Liver (tissue), 9 donors: ENCODE data around the gene ACP4. TPM values are rescaled to one million over a fixed set of nuclear protein-coding genes. Genes with fewer than 3 reads are reported as not detected.

Experiments
- DNase-seq: peaks from one replicate; pipeline ENCODE4 v3.0.0-alpha.2; 2017; ENCODE audit warnings: low spot score
- H3K27ac ChIP-seq, 2 donors: one replicate each; pipeline ENCODE4 v1.7.0; 2013; ENCODE audit warnings: inconsistent platforms in 2 of 2, low read length in 2 of 2, control low read depth in 1 of 2, low read depth in 1 of 2, mild to moderate bottlenecking in 1 of 2
- H3K27me3 ChIP-seq, 4 donors: one replicate each; pipeline versions ENCODE4 v1.6.1 to v1.7.0; 2013; ENCODE audit warnings: low read length in 3 of 4, inconsistent platforms in 1 of 4, mild to moderate bottlenecking in 1 of 4, moderate library complexity in 1 of 4; ENCODE audit not compliant: control insufficient read depth in 4 of 4, insufficient read depth in 4 of 4
- H3K36me3 ChIP-seq, 4 donors: one replicate each; pipeline versions ENCODE4 v1.6.1 to v1.7.0; 2013; ENCODE audit warnings: low read length in 3 of 4, mild to moderate bottlenecking in 3 of 4, low read depth in 1 of 4, moderate library complexity in 1 of 4; ENCODE audit not compliant: control insufficient read depth in 4 of 4, insufficient read depth in 3 of 4
- H3K4me1 ChIP-seq, 4 donors: one replicate each; pipeline versions ENCODE4 v1.6.1 to v1.7.0; 2013; ENCODE audit warnings: low read length in 3 of 4, mild to moderate bottlenecking in 3 of 4, moderate library complexity in 1 of 4; ENCODE audit not compliant: control insufficient read depth in 4 of 4, insufficient read depth in 4 of 4
- H3K4me3 ChIP-seq, 3 donors: one replicate each; pipeline versions ENCODE4 v1.6.1 to v1.7.0; 2013; ENCODE audit warnings: low read length in 3 of 3, control low read depth in 1 of 3, low read depth in 1 of 3, mild to moderate bottlenecking in 1 of 3
- H3K9ac ChIP-seq, 2 donors: one replicate each; pipeline ENCODE4 v1.7.0; 2013; ENCODE audit warnings: low read length in 2 of 2, mild to moderate bottlenecking in 2 of 2, moderate library complexity in 2 of 2, control low read depth in 1 of 2, low read depth in 1 of 2
- H3K9me3 ChIP-seq, 4 donors: one replicate each; pipeline versions ENCODE4 v1.6.1 to v1.7.0; 2013; ENCODE audit warnings: low read length in 3 of 4; ENCODE audit not compliant: control insufficient read depth in 4 of 4
- ATF3 ChIP-seq: IDR thresholded peaks from 2 replicates; pipeline ENCODE4 v1.6.1; 2016; ENCODE audit warnings: antibody characterized with exemption
- EGR1 ChIP-seq, 2 donors: IDR thresholded peaks; 2 replicates each; pipeline ENCODE4 v1.6.1; 2016 to 2018; ENCODE audit warnings: antibody characterized with exemption in 2 of 2, low read depth in 2 of 2
- FOXA2 ChIP-seq: IDR thresholded peaks from 2 replicates; pipeline ENCODE4 v1.6.1; 2016; ENCODE audit warnings: antibody characterized with exemption
- GABPA ChIP-seq, 2 donors: IDR thresholded peaks in 1 of 2; conservative IDR thresholded peaks in 1 of 2; 2 replicates each; pipeline ENCODE4 v1.6.1; 2016; ENCODE audit warnings: antibody characterized with exemption in 2 of 2, mild to moderate bottlenecking in 1 of 2, moderate library complexity in 1 of 2
- HNF4G ChIP-seq: IDR thresholded peaks from 2 replicates; pipeline ENCODE4 v1.6.1; 2016; ENCODE audit warnings: antibody characterized with exemption
- JUND ChIP-seq, 2 donors: IDR thresholded peaks; 2 replicates each; pipeline ENCODE4 v1.6.1; 2016; ENCODE audit warnings: antibody characterized with exemption in 2 of 2
- REST ChIP-seq: IDR thresholded peaks from 2 replicates; pipeline ENCODE4 v1.6.1; 2016; ENCODE audit warnings: antibody characterized with exemption, mild to moderate bottlenecking
- RXRA ChIP-seq, 2 donors: IDR thresholded peaks; 2 replicates each; pipeline ENCODE4 v1.6.1; 2017 to 2018; ENCODE audit warnings: antibody characterized with exemption in 2 of 2, mild to moderate bottlenecking in 1 of 2
- SP1 ChIP-seq: IDR thresholded peaks from 2 replicates; pipeline ENCODE4 v1.6.1; 2018; ENCODE audit warnings: antibody characterized with exemption, mild to moderate bottlenecking
- TAF1 ChIP-seq: conservative IDR thresholded peaks from 2 replicates; pipeline ENCODE4 v1.6.1; 2016; ENCODE audit warnings: antibody characterized with exemption, mild to moderate bottlenecking
- YY1 ChIP-seq: IDR thresholded peaks from 2 replicates; pipeline ENCODE4 v1.6.1; 2016; ENCODE audit warnings: antibody characterized with exemption, mild to moderate bottlenecking
- ZBTB33 ChIP-seq: IDR thresholded peaks from 2 replicates; pipeline ENCODE4 v1.6.1; 2016; ENCODE audit warnings: antibody characterized with exemption
- WGBS: extraction: QIAGEN DNeasy Blood & Tissue Kit; methylation state at CpG from one replicate; pipeline ENCODE4 v1.1.7; 2013; 5-methylcytosine and 5-hydroxymethylcytosine counted together
- polyA plus RNA-seq, 2 donors: library from polyadenylated mRNA; stranded (reverse) in 1 of 2; unstranded in 1 of 2; fragments of 200-250 nt in 1 of 2; fragments of >200 nt in 1 of 2; fragmentation: Nextera tagmentation in 1 of 2; extraction: Ambion mirVana in 1 of 2; gene quantifications; one replicate each; pipeline versions ENCODE4 v1.2.1 to v1.2.3, GENCODE V29; 2013 to 2015
- total RNA-seq, 2 donors: library from RNA; depleted of rRNA; stranded (reverse); fragments of >200 nt; gene quantifications; one replicate each; pipeline ENCODE4 v1.2.3, GENCODE V29; 2014
- TF ChIP-seq, protein P1 (sequence below): fragments of 150-350 bp; IDR thresholded peaks from 2 replicates; pipeline ENCODE4 v1.5.1; 2017; ENCODE audit warnings: improper control_type of control experiment, low read depth, low read length; ENCODE audit not compliant: missing input control
- donor health status: healthy.
- donor health status: healthy.
- donor health status: healthy.
- donor health status: healthy.
- donor health status: healthy.

ACP4 gene
- total and polyA plus RNA-seq, 4 donors = 0.06 to 0.19 TPM; not detected in 2

DNA sequence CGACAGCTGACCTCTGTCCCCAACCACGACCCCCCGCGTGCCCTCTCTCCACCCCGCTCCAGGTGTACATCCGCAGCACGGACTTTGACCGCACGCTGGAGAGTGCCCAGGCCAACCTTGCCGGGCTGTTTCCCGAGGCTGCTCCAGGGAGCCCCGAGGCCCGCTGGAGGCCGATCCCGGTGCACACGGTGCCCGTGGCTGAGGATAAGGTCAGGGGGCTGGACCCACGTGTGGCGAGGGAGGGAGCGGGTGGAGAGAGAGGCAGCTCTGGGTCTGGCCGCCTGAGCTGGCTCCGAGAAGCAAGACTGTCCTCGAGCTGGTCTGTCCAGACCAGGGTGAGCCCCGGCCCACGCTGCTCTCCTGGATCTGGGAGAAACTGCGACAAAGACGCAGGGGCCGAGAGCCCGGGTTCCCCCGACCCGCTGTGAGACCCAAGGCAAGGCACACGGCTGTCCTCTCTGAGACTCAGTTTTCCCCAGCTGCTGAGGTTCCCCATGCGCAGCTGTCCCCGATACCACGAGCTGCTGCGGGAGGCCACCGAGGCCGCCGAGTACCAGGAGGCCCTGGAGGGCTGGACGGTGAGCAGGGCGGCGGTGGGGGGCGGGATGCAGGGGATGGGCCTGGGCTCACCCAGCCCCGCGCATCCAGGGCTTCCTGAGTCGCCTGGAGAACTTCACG is 1.5 kb downstream of the ACP4 start:
- no peak for DNase-seq
- Histone ChIP-seq H3K9me3 (no peaks in the 10 kb centered on the region), H3K4me1 (no peaks in the 10 kb centered on the region), H3K9ac (no peak overlapping the region), H3K27me3 (no peaks in the 10 kb centered on the region), H3K4me3 (no peak overlapping the region), H3K27ac (no peak overlapping the region), H3K36me3 (peaks cover 0 to 4% (median 0%) of the 10 kb centered on the region in 4 donors)
- WGBS = 72% methylated on average over 47 of the region's 47 CpGs
- TF ChIP-seq JUND (IDR thresholded peaks at IDR 0.05) (no peak), YY1 (no peak), REST (no peak), FOXA2 (no peak)

DNA sequence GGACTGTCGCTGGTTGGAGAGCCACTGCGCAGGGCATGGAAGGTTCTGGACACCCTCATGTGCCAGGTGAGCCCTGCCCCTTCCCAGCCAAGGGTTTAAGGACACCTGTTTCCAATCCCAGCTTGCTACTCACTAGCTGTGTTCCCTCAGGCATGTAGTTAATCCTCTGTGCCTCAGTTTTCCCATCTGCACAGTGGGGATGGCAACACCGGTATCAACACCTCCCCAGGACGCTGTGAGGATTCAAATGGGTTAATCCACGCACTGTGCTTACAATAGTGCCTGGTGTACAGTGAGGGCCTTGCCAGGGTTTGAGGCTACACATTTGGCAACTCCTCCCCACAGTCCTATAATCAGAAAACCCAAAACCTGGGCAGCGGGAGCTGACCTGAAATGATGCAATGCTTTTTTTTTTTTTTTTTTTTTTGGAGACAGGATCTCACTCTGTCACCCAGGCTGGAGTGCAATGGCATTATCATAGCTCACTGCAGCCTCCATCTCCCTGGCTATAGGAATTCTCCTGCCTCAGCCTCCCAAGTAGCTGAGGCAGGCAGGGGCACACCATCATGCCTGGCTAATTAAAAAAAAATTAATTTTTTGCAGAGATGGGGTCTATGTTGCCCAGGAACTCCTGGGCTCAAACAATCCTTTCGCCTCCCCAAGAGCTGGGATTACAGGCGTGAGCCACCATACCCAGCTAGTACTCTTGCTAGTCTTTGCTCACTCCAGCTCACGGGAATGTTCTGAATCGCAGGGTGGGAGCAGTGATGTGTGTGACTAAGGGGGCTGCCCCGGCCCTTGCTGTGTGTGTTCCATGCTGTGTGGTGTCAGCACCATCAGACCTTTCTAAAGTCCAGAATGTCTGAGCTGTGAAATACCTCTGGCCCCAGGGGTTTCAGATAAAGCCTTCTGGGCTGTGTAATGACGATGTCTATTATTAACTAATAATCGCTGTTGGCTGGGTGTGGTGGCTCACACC is 2.3 kb downstream of the ACP4 start:
- TF ChIP-seq YY1 (no peak), GABPA (IDR thresholded peaks at IDR 0.05 in 1 of 2, conservative IDR thresholded peaks at IDR 0.05 in 1 of 2) (no peak), RXRA (IDR thresholded peaks at IDR 0.05) (no peak), EGR1 (IDR thresholded peaks at IDR 0.05; ENCODE audit: low read depth in 2 of 2) (no peak), REST (no peak), ATF3 (no peak), ZBTB33 (no peak), SP1 (no peak), TAF1 (no peak), HNF4G (no peak)
- TF ChIP-seq, protein P1, sequence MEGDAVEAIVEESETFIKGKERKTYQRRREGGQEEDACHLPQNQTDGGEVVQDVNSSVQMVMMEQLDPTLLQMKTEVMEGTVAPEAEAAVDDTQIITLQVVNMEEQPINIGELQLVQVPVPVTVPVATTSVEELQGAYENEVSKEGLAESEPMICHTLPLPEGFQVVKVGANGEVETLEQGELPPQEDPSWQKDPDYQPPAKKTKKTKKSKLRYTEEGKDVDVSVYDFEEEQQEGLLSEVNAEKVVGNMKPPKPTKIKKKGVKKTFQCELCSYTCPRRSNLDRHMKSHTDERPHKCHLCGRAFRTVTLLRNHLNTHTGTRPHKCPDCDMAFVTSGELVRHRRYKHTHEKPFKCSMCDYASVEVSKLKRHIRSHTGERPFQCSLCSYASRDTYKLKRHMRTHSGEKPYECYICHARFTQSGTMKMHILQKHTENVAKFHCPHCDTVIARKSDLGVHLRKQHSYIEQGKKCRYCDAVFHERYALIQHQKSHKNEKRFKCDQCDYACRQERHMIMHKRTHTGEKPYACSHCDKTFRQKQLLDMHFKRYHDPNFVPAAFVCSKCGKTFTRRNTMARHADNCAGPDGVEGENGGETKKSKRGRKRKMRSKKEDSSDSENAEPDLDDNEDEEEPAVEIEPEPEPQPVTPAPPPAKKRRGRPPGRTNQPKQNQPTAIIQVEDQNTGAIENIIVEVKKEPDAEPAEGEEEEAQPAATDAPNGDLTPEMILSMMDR = no peak
- Histone ChIP-seq H3K9me3 (no peaks in the 10 kb centered on the region), H3K36me3 (peaks cover 0 to 12% (median under 1%) of the 10 kb centered on the region in 4 donors), H3K27ac (no peak overlapping the region), H3K4me1 (no peaks in the 10 kb centered on the region), H3K9ac (no peak overlapping the region), H3K27me3 (no peaks in the 10 kb centered on the region), H3K4me3 (no peak overlapping the region)
- no peak for DNase-seq
- WGBS = 86% methylated on average over 13 of the region's 13 CpGs
